GM10847 (cell line): Measurements from ENCODE around the gene TH.

Experiments used
- POLR2A ChIP-seq: IDR thresholded peaks from 2 replicates; pipeline ENCODE4 v1.6.1; 2011; ENCODE audit not compliant: insufficient read length; ENCODE audit errors: extremely low read depth

The TH gene

GRCh38 chr11:2127482-2128129, 44.0 kb downstream of the TH start:
- no peak for TF ChIP-seq POLR2A

- no peak for TF ChIP-seq POLR2A
Measured at GRCh38 chr11:2126520-2127085, 45.0 kb downstream of the TH start.

DNA sequence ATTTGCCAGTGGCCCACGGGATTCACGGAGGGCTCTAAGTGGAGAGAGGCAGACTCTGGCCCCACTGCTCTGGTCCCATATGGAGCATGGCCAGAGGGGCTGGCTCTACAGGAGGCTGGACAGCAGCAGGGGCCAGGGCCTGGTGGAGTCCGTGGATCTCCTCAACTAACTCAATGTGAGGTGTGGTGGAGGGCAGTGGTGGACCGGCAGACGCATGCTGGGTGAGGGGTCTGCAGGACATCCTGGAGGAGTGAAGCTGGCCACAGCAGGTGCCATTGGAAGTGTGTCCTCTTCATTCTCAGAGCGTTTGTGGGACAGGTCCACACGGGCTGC, 48.0 kb downstream of the TH start:
- TF ChIP-seq POLR2A = no peak

GRCh38 chr11:2122907-2123627, 48.5 kb downstream of the TH start:
- TF ChIP-seq POLR2A = no peak

- TF ChIP-seq POLR2A = no peak
Measured at GRCh38 chr11:2122222-2122906, 49.3 kb downstream of the TH start.

GRCh38 chr11:2121227-2122130, 50.1 kb downstream of the TH start:
- TF ChIP-seq POLR2A = no peak

- no peak for TF ChIP-seq POLR2A
Measured at GRCh38 chr11:2120359-2121100, 51.1 kb downstream of the TH start.

DNA sequence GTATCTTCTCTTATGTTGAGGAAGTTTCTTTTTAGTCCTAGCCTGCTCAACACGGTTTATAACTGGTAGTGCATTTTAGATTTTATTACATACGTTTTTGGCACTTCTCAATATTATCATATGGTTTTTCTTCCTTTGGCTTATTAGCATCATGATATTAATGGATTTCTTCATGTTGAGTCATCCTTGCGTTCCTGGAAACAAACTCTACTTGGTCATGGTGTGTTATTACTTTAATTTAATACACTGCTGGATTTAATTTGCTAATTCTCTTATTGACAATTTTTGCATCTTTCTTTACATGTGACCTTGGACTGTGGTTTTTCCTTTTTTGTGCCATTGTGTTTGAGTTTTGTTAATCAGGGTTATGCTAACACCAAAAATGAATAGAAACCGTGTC, 52.9 kb downstream of the TH start:
- TF ChIP-seq POLR2A = no peak

GRCh38 chr11:2116680-2117079, 54.9 kb downstream of the TH start:
- no peak for TF ChIP-seq POLR2A

DNA sequence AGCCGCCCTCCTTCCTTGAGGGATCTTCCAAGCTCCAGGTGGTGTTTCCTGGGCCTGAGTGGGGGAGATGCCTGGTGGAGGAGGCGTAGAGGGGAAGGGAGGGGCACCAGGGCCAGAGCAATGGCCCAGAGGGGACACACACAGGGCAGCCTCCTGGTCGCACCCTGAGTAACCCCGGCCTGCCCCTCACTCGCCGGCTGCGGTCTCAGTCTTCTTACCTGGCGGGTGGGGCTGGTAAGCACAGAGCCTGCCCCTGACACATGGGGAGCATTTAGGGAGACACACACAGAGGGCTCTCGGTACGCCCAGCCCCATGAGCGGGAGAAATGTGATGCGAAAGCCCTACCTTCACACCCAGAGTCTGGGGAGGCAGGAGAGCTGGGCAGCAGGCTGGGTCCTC, 56.3 kb downstream of the TH start:
- TF ChIP-seq POLR2A = no peak

DNA sequence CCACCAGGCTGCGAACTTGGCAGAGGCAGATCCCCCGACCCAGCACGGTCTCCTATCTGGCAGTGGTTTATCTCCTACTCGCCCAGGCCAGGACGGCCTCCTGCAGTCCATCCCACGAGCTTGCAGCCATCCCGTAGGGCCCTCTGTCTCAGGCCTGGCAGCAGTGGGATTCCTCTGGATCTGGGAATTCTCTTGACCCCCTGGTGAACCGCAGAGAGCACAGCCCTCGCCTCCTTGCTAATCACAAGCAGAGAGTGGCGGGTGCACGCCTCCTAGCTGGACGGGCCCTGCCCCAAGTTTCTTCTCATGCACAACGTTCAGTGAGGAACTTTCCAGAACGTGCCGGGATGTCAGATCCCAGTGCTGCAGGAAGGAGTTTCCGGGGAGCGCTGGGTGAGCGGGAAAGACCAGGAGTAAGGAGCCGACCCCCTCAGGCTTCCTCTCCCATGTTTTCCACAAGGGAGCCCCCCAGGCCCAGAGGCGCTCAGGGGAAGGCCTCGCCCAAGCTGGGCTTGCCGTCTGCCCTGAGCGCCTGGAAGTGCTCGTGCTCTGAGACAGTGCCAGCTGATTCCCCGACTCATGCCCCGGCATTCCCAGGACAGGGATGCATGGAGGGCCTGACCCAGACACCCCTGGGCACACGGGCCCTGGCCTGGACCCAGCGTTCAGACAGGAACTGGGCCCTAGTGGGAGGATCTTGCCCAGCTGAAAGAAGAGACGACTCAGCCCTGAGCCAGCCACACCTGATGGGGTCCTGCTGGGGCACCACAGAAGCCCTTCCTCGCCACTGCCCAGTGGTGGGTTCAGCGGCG, 57.0 kb downstream of the TH start:
- no peak for TF ChIP-seq POLR2A
